ENCODE results near the gene COL5A1.

The COL5A1 gene

GRCh38 chr9:134840511-134840910, 198.9 kb downstream of the COL5A1 start:
- no peaks in the 10 kb centered on the region for H3K27me3 ChIP-seq (ENCODE audit: low read depth, low read length)

GRCh38 chr9:134841180-134841904, 199.7 kb downstream of the COL5A1 start:
- H3K27ac ChIP-seq (ENCODE audit: low read length): no peak overlapping the region
- no peak for TF ChIP-seq CTCF (IDR thresholded peaks at IDR 0.05; ENCODE audit: low read depth, low read length)
- no peak for TF ChIP-seq EZH2phosphoT487 (IDR thresholded peaks at IDR 0.05; ENCODE audit: low read depth)
- H3K4me2 ChIP-seq (ENCODE audit: low read length): no peak overlapping the region
- H3K9ac ChIP-seq (ENCODE audit: low read length): no peak overlapping the region
- no peak overlapping the region for H2AFZ ChIP-seq (ENCODE audit: low read depth, low read length)
- H3K4me1 ChIP-seq (ENCODE audit: low read length): no peaks in the 10 kb centered on the region
- H4K20me1 ChIP-seq (ENCODE audit: insufficient read depth, low read length): no peaks in the 10 kb centered on the region
- no peak overlapping the region for H3K4me3 ChIP-seq (ENCODE audit: low read length)
- H3K36me3 ChIP-seq (replicated peaks; ENCODE audit: low read depth, low read length): no peaks in the 10 kb centered on the region
- H3K79me2 ChIP-seq (ENCODE audit: low read length): no peaks in the 10 kb centered on the region
- no peaks in the 10 kb centered on the region for H3K27me3 ChIP-seq (ENCODE audit: low read depth, low read length)
- no peaks in the 10 kb centered on the region for H3K9me3 ChIP-seq (ENCODE audit: insufficient read depth, low read length)

More at GRCh38 chr9:134840511-134840910, 198.9 kb downstream of the COL5A1 start:
- Histone ChIP-seq H3K4me1 (ENCODE audit: low read length) (no peaks in the 10 kb centered on the region), H2AFZ (ENCODE audit: low read depth, low read length) (no peak overlapping the region), H3K79me2 (ENCODE audit: low read length) (no peaks in the 10 kb centered on the region), H3K4me2 (ENCODE audit: low read length) (no peak overlapping the region), H3K9ac (ENCODE audit: low read length) (no peak overlapping the region), H3K4me3 (ENCODE audit: low read length) (no peak overlapping the region), H3K27ac (ENCODE audit: low read length) (no peak overlapping the region), H4K20me1 (ENCODE audit: insufficient read depth, low read length) (no peaks in the 10 kb centered on the region), H3K9me3 (ENCODE audit: insufficient read depth, low read length) (no peaks in the 10 kb centered on the region), H3K36me3 (replicated peaks; ENCODE audit: low read depth, low read length) (no peaks in the 10 kb centered on the region)
- TF ChIP-seq EZH2phosphoT487 (IDR thresholded peaks at IDR 0.05; ENCODE audit: low read depth): no peak
- TF ChIP-seq CTCF (IDR thresholded peaks at IDR 0.05; ENCODE audit: low read depth, low read length): no peak

- no peaks in the 10 kb centered on the region for H3K4me1 ChIP-seq (ENCODE audit: low read length)
- no peak overlapping the region for H3K9ac ChIP-seq (ENCODE audit: low read length)
- H2AFZ ChIP-seq (ENCODE audit: low read depth, low read length): no peak overlapping the region
- no peaks in the 10 kb centered on the region for H3K36me3 ChIP-seq (replicated peaks; ENCODE audit: low read depth, low read length)
- H4K20me1 ChIP-seq (ENCODE audit: insufficient read depth, low read length): no peaks in the 10 kb centered on the region
- no peaks in the 10 kb centered on the region for H3K79me2 ChIP-seq (ENCODE audit: low read length)
- no peaks in the 10 kb centered on the region for H3K27me3 ChIP-seq (ENCODE audit: low read depth, low read length)
- no peaks in the 10 kb centered on the region for H3K9me3 ChIP-seq (ENCODE audit: insufficient read depth, low read length)
- TF ChIP-seq EZH2phosphoT487 (IDR thresholded peaks at IDR 0.05; ENCODE audit: low read depth) (no peak), CTCF (IDR thresholded peaks at IDR 0.05; ENCODE audit: low read depth, low read length) (no peak)
- no peak overlapping the region for H3K4me3 ChIP-seq (ENCODE audit: low read length)
- H3K4me2 ChIP-seq (ENCODE audit: low read length): no peak overlapping the region
- H3K27ac ChIP-seq (ENCODE audit: low read length): no peak overlapping the region
These were observed 200.7 kb downstream of the COL5A1 start for GRCh38 chr9:134842321-134842720.

GRCh38 chr9:134843740-134844139, 202.1 kb downstream of the COL5A1 start:
- H3K27ac ChIP-seq (ENCODE audit: low read length): no peak overlapping the region
- no peaks in the 10 kb centered on the region for H3K79me2 ChIP-seq (ENCODE audit: low read length)
- no peaks in the 10 kb centered on the region for H4K20me1 ChIP-seq (ENCODE audit: insufficient read depth, low read length)
- TF ChIP-seq CTCF (IDR thresholded peaks at IDR 0.05; ENCODE audit: low read depth, low read length) (no peak), EZH2phosphoT487 (IDR thresholded peaks at IDR 0.05; ENCODE audit: low read depth) (no peak)
- H3K9ac ChIP-seq (ENCODE audit: low read length): no peak overlapping the region
- no peaks in the 10 kb centered on the region for H3K36me3 ChIP-seq (replicated peaks; ENCODE audit: low read depth, low read length)
- no peaks in the 10 kb centered on the region for H3K4me1 ChIP-seq (ENCODE audit: low read length)
- no peaks in the 10 kb centered on the region for H3K27me3 ChIP-seq (ENCODE audit: low read depth, low read length)
- no peak overlapping the region for H2AFZ ChIP-seq (ENCODE audit: low read depth, low read length)
- H3K4me2 ChIP-seq (ENCODE audit: low read length): no peak overlapping the region
- H3K4me3 ChIP-seq (ENCODE audit: low read length): no peak overlapping the region
- H3K9me3 ChIP-seq (ENCODE audit: insufficient read depth, low read length): no peaks in the 10 kb centered on the region
